ENCODE data around the gene VPS25. TPM values are rescaled to one million over a fixed set of nuclear protein-coding genes. Genes with fewer than 3 reads are reported as not detected.

VPS25 gene
- total and polyA plus RNA-seq, 11 donors, result 32.7 to 88.4 (median 37.9) TPM

GRCh38 chr17:42821176-42821575 is 47.9 kb downstream of the VPS25 start:
- intact Hi-C loops (cut with DNase I), result loop anchor here in 7 of 10 donors (5.0 to 10.0 kb wide), 4 partner anchors 46 to 99 kb away; partner anchors contain the start of genes VPS25 (in 2 of the 7) and EZH1 (in 1 of the 7)
- TF ChIP-seq CTCF (IDR thresholded peaks at IDR 0.05) (no peak), POLR2A (IDR thresholded peaks at IDR 0.05) (no peak)

DNA sequence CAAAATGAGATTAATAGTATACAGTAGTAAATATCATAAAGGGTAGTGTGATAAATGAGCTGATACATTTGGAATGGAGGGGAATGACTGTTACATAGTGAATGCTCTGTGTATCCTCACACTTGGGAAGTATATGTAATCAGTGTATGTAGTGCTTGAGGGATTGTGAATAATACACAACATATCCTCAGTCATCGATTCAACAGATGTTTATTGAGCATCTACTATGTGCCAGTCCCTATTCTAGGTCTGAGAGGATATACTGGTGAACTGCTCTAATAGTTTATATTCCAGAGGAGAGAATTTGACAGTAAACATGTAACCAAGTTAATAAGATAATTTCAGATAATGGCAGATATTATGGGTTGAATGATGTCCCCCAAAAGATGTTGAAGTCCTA is 54.2 kb downstream of the VPS25 start:
- no peak for ATAC-seq
- no peak for DNase-seq
- Histone ChIP-seq H3K27me3 (no peaks in the 10 kb centered on the region), H3K4me3 (no peak overlapping the region), H3K36me3 (peaks cover 0 to 4% (median 0%) of the 10 kb centered on the region in 9 donors), H3K9me3 (no peaks in the 10 kb centered on the region), H3K4me1 (peaks cover 6 to 24% (median 17%) of the 10 kb centered on the region in 12 donors), H3K27ac (no peak overlapping the region)
- WGBS, 4 donors, result 89 to 97% (median 95%) methylated on average over 1 of the region's 1 CpG
- TF ChIP-seq POLR2A (IDR thresholded peaks at IDR 0.05), result no peak
- no peak for TF ChIP-seq CTCF (IDR thresholded peaks at IDR 0.05)
- intact Hi-C loops (cut with DNase I), result loop anchor here in 2 of 10 donors (10.0 kb wide), 2 partner anchors 53 to 83 kb away; partner anchors contain the start of genes EZH1 (in 1 of the 2) and VPS25 (in 1 of the 2)

More at GRCh38 chr17:42821176-42821575, 47.9 kb downstream of the VPS25 start:
- WGBS, 4 donors, result 92 to 95% (median 93%) methylated on average over 7 of the region's 7 CpGs
- no peak overlapping the region for H3K27ac ChIP-seq
- no peaks in the 10 kb centered on the region for H3K9me3 ChIP-seq
- no peak for DNase-seq
- no peaks in the 10 kb centered on the region for H3K27me3 ChIP-seq
- H3K4me1 ChIP-seq, result peaks cover 6 to 22% (median 13%) of the 10 kb centered on the region in 12 donors
- ATAC-seq, result no peak
- peaks cover 0 to 67% (median 58%) of the 10 kb centered on the region in 9 donors for H3K36me3 ChIP-seq
- H3K4me3 ChIP-seq, result no peak overlapping the region

Small RNAs within 50 kb of the gene (microRNA-seq; reads per million reads assigned to microRNA genes)
- gene MIR6781, result 0 reads per million in 4 donors

Other genes with a start within 250 kb of the VPS25 start
- gene NAGLU, start 237.2 kb upstream of the VPS25 start, total RNA-seq, result 10 to 100 TPM in 8 of 9 donors, 1 to 10 TPM in 1; 8.4 to 22.0 (median 12.5) TPM
- 10 to 100 TPM; 10.4 to 19.1 TPM for gene NAGLU, start 237.2 kb upstream of the VPS25 start, polyA plus RNA-seq
- 1 to 10 TPM in 3 of 9 donors, under 1 TPM in 5, not detected in 1; 0.32 to 1.7 (median 0.97) TPM for gene HSD17B1, start 220.5 kb upstream of the VPS25 start, total RNA-seq
- 1 to 10 TPM; 1.2 to 1.8 TPM for gene HSD17B1, start 220.5 kb upstream of the VPS25 start, polyA plus RNA-seq
- 10 to 100 TPM; 24.3 to 50.4 (median 33.2) TPM for gene COASY, start 211.3 kb upstream of the VPS25 start, total RNA-seq
- gene COASY, start 211.3 kb upstream of the VPS25 start, polyA plus RNA-seq, result 10 to 100 TPM; 37.5 to 59.1 TPM
- gene MLX, start 206.3 kb upstream of the VPS25 start, total RNA-seq, result 10 to 100 TPM; 48.1 to 76.2 (median 57.9) TPM
- 10 to 100 TPM; 53.1 to 71.7 TPM for gene MLX, start 206.3 kb upstream of the VPS25 start, polyA plus RNA-seq
- gene PSMC3IP, start 195.7 kb upstream of the VPS25 start, total RNA-seq, result 1 to 10 TPM in 7 of 9 donors, under 1 TPM in 2; 0.71 to 4.1 (median 2.0) TPM
- gene PSMC3IP, start 195.7 kb upstream of the VPS25 start, polyA plus RNA-seq, result 1 to 10 TPM; 2.1 to 2.9 TPM
- 10 to 100 TPM; 21.3 to 39.0 (median 28.3) TPM for gene RETREG3, start 164.1 kb upstream of the VPS25 start, total RNA-seq
- gene RETREG3, start 164.1 kb upstream of the VPS25 start, polyA plus RNA-seq, result 10 to 100 TPM; 12.2 to 16.8 TPM
- gene TUBG1, start 163.8 kb upstream of the VPS25 start, total RNA-seq, result 10 to 100 TPM; 31.5 to 80.1 (median 49.3) TPM
- 100 to 1,000 TPM in 1 of 2 donors, 10 to 100 TPM in 1; 46.4 to 112 TPM for gene TUBG1, start 163.8 kb upstream of the VPS25 start, polyA plus RNA-seq
- 10 to 100 TPM; 11.0 to 28.2 (median 16.7) TPM for gene TUBG2, start 114.2 kb upstream of the VPS25 start, total RNA-seq
- 10 to 100 TPM in 1 of 2 donors, 1 to 10 TPM in 1; 8.6 to 15.3 TPM for gene TUBG2, start 114.2 kb upstream of the VPS25 start, polyA plus RNA-seq
- gene PLEKHH3, start 96.5 kb upstream of the VPS25 start, total RNA-seq, result 10 to 100 TPM; 17.8 to 25.9 (median 23.6) TPM
- gene PLEKHH3, start 96.5 kb upstream of the VPS25 start, polyA plus RNA-seq, result 10 to 100 TPM; 19.5 to 19.9 TPM
- gene CCR10, start 91.6 kb upstream of the VPS25 start, total RNA-seq, result 1 to 10 TPM; 1.2 to 3.1 (median 2.1) TPM
- 1 to 10 TPM; 1.1 to 2.1 TPM for gene CCR10, start 91.6 kb upstream of the VPS25 start, polyA plus RNA-seq
- 10 to 100 TPM in 1 of 9 donors, 1 to 10 TPM in 8; 1.3 to 17.9 (median 3.1) TPM for gene CNTNAP1, start 90.9 kb upstream of the VPS25 start, total RNA-seq
- 1 to 10 TPM; 2.2 to 4.3 TPM for gene CNTNAP1, start 90.9 kb upstream of the VPS25 start, polyA plus RNA-seq
- 10 to 100 TPM; 29.7 to 50.2 (median 41.5) TPM for gene EZH1, start 28.4 kb upstream of the VPS25 start, total RNA-seq
- gene EZH1, start 28.4 kb upstream of the VPS25 start, polyA plus RNA-seq, result 10 to 100 TPM; 18.8 to 23.8 TPM
- 10 to 100 TPM; 31.2 to 58.3 (median 39.7) TPM for gene RAMP2, start 12.2 kb upstream of the VPS25 start, total RNA-seq
- gene RAMP2, start 12.2 kb upstream of the VPS25 start, polyA plus RNA-seq, result 10 to 100 TPM; 33.1 to 82.0 TPM
- gene WNK4, start 7.2 kb downstream of the VPS25 start, total RNA-seq, result 1 to 10 TPM in 1 of 9 donors, not detected in 8; 1.2 TPM
- not detected for gene WNK4, start 7.2 kb downstream of the VPS25 start, polyA plus RNA-seq
- gene COA3, start 25.3 kb downstream of the VPS25 start, total RNA-seq, result 10 to 100 TPM; 56.2 to 97.1 (median 71.8) TPM
- 100 to 1,000 TPM; 110 to 136 TPM for gene COA3, start 25.3 kb downstream of the VPS25 start, polyA plus RNA-seq
- not detected for gene CNTD1, start 25.4 kb downstream of the VPS25 start, total RNA-seq
- under 1 TPM; 0.10 to 0.38 TPM for gene CNTD1, start 25.4 kb downstream of the VPS25 start, polyA plus RNA-seq
- 10 to 100 TPM; 70.8 to 94.9 (median 79.8) TPM for gene BECN1, start 50.8 kb downstream of the VPS25 start, total RNA-seq
- 10 to 100 TPM; 29.9 to 91.9 TPM for gene BECN1, start 50.8 kb downstream of the VPS25 start, polyA plus RNA-seq
- gene PSME3, start 59.9 kb downstream of the VPS25 start, total RNA-seq, result 100 to 1,000 TPM in 1 of 9 donors, 10 to 100 TPM in 8; 59.7 to 105 (median 67.7) TPM
- gene PSME3, start 59.9 kb downstream of the VPS25 start, polyA plus RNA-seq, result 100 to 1,000 TPM in 1 of 2 donors, 10 to 100 TPM in 1; 47.4 to 157 TPM
- under 1 TPM; 0.21 to 0.88 (median 0.44) TPM for gene AOC2, start 71.1 kb downstream of the VPS25 start, total RNA-seq
- gene AOC2, start 71.1 kb downstream of the VPS25 start, polyA plus RNA-seq, result under 1 TPM; 0.23 to 0.50 TPM
- 10 to 100 TPM in 4 of 9 donors, 1 to 10 TPM in 5; 3.9 to 55.4 (median 9.2) TPM for gene AOC3, start 77.8 kb downstream of the VPS25 start, total RNA-seq
- 10 to 100 TPM; 10.2 to 11.8 TPM for gene AOC3, start 77.8 kb downstream of the VPS25 start, polyA plus RNA-seq
- gene G6PC1, start 127.3 kb downstream of the VPS25 start, total RNA-seq, result not detected
- not detected for gene G6PC1, start 127.3 kb downstream of the VPS25 start, polyA plus RNA-seq
- 10 to 100 TPM; 19.5 to 33.3 (median 26.2) TPM for gene AARSD1, start 191.0 kb downstream of the VPS25 start, total RNA-seq
- gene AARSD1, start 191.0 kb downstream of the VPS25 start, polyA plus RNA-seq, result 10 to 100 TPM; 45.5 to 66.3 TPM
- 10 to 100 TPM; 24.6 to 48.4 (median 41.2) TPM for gene PTGES3L, start 206.6 kb downstream of the VPS25 start, total RNA-seq
- gene PTGES3L, start 206.6 kb downstream of the VPS25 start, polyA plus RNA-seq, result 10 to 100 TPM; 41.5 to 58.0 TPM
- gene RUNDC1, start 207.1 kb downstream of the VPS25 start, total RNA-seq, result 10 to 100 TPM in 8 of 9 donors, 1 to 10 TPM in 1; 9.8 to 15.9 (median 11.4) TPM
- gene RUNDC1, start 207.1 kb downstream of the VPS25 start, polyA plus RNA-seq, result 10 to 100 TPM in 1 of 2 donors, 1 to 10 TPM in 1; 5.5 to 14.4 TPM
- gene RPL27, start 225.0 kb downstream of the VPS25 start, total RNA-seq, result 100 to 1,000 TPM; 477 to 796 (median 664) TPM
- gene RPL27, start 225.0 kb downstream of the VPS25 start, polyA plus RNA-seq, result 1,000 to 10,000 TPM; 1,976 to 2,590 TPM
- 10 to 100 TPM in 8 of 9 donors, 1 to 10 TPM in 1; 8.4 to 66.7 (median 11.9) TPM for gene IFI35, start 233.3 kb downstream of the VPS25 start, total RNA-seq
- gene IFI35, start 233.3 kb downstream of the VPS25 start, polyA plus RNA-seq, result 10 to 100 TPM in 1 of 2 donors, 1 to 10 TPM in 1; 9.2 to 12.5 TPM
- gene VAT1, start 248.9 kb downstream of the VPS25 start, total RNA-seq, result 100 to 1,000 TPM in 5 of 9 donors, 10 to 100 TPM in 4; 69.7 to 138 (median 108) TPM
- gene VAT1, start 248.9 kb downstream of the VPS25 start, polyA plus RNA-seq, result 10 to 100 TPM; 64.5 to 91.2 TPM

Measured in heart left ventricle (tissue), 16 donors.